ENCODE measurements around the gene HOXA3. TPM values are rescaled to one million over a fixed set of nuclear protein-coding genes. Genes with fewer than 3 reads are reported as not detected.

Gene HOXA3
- total RNA-seq, 4 donors from 2014 or later: 3.6 to 8.7 (median 6.6) TPM

DNA sequence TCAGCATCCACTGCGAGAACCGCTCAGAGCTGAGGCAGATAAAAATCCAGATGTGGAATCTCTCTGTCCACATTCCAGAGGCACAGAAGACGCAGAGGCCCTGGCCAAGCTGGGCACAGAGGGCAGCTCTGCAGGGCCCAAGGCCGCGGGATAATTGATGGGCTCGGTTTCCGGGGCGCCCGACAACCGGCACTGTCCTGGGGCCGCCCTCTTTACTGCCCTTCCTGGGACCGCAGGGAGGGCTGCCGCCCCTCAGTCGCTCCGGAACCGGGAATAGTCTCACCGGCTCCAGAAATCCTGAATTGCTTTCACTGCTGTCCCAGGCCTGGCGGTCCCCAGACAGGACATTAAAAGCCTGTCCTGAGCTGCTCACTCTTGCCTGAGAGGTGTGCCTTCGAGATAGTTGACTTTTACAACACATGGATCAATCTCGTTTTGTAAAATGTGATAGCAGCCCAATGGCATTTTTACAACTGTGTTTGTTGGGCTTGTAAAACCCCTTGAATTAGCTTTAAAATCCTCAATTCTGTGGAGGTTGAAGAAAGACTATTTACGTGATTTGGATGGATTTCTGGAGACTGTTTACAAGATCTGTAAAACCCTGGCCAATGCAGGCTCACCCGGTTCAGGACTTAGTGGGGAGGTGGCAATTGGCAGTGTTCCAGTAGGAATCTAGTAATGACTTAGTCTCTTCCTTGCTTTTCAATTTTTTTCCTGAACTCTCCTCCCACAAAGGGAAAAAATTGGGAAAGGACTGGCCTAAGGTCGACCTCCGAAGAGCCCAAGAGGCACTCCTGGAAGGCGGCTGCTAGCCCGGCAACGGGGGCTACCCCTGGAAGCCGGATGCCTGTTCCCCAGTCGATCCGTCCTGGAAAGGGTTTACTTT, 3.4 kb downstream of the HOXA3 start:
- Histone ChIP-seq H3K4me1 (peaks cover 22 to 62% (median 23%) of the 10 kb centered on the region in 3 donors), H3K27ac (peak overlapping the region in 2 of 4 donors; percentile 50 to 76), H3K9me3 (no peaks in the 10 kb centered on the region), H3K4me3 (peak overlapping the region in 1 of 4 donors; percentile 66), H3K27me3 (peaks cover 10 to 100% (median 32%) of the 10 kb centered on the region in 4 donors), H3K36me3 (no peaks in the 10 kb centered on the region)
- WGBS, 2 donors: 63 to 68% methylated on average over 15 to 29 of the region's 30 CpGs
- no peak for DNase-seq
- intact Hi-C loops (cut with DNase I): no loop called here
- TF ChIP-seq CTCF (IDR thresholded peaks at IDR 0.05) (no peak), POLR2A (IDR thresholded peaks at IDR 0.05) (no peak)

GRCh38 chr7:27148031-27148755, 4.2 kb downstream of the HOXA3 start:
- DNase-seq: no peak
- WGBS, 2 donors: 29 to 67% methylated on average over 10 to 12 of the region's 28 CpGs
- Histone ChIP-seq H3K27ac (peak overlapping the region; percentile 19 to 76 (median 42)), H3K4me1 (peaks cover 22 to 70% (median 23%) of the 10 kb centered on the region in 3 donors), H3K36me3 (no peaks in the 10 kb centered on the region), H3K9me3 (no peaks in the 10 kb centered on the region), H3K27me3 (peaks cover 10 to 100% (median 25%) of the 10 kb centered on the region in 4 donors), H3K4me3 (peak overlapping the region; percentile 35 to 66 (median 50))
- TF ChIP-seq CTCF (IDR thresholded peaks at IDR 0.05): no peak
- TF ChIP-seq POLR2A (IDR thresholded peaks at IDR 0.05): no peak
- intact Hi-C loops (cut with DNase I): no loop called here

DNA sequence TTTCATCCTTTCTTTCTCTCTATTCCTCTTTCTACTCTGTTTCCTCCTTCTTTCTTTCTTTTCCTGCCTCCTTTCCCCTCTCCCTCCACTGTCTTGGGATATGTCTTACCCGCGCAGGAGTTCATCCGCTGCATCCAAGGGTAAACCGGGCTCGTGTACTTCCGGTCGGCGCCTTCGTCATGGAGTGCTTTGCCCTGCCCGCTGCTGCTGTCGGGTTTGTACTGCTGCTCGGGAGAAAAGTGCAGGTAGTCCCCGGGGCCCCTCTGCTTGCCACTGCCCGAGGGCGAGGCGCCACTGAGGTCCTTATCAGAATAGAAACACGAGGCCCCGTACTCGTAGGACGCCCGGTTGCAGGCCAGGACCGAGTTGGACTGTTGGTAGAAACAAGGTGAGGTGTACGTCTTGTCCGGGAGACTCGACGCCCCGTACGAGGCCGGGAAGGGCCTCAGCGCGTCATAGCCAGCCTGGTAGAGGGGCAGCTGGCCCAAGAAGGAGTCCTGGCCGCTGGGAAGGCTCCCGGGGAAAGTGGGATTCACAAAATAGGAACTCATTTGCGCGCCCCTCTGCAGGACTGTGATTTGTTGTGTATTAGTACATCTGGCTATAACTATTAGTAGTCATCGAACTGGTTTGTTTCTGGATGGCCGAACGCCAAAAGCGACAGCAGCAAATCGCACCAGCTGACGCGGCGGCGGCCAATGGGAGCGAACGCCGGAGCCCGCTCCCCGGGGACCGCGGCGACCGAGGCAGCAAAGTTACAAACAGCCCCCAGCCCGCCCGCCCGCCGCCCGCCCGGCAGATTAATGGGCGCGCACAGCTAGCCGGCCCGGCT, 5.0 kb downstream of the HOXA3 start, which contains the start of gene HOXA6:
HOXA6 (minus strand) TSS at position 576 of the 832 bp plus-strand sequence; CDS start at position 551, 25 bp downstream.
- peaks cover 22 to 72% (median 23%) of the 10 kb centered on the region in 3 donors for H3K4me1 ChIP-seq
- H3K4me3 ChIP-seq: peak within 1 kb of the TSS; percentile 35 to 66 (median 50)
- H3K27me3 ChIP-seq: peaks cover 4 to 100% (median 18%) of the 10 kb centered on the region in 4 donors
- TF ChIP-seq CTCF (IDR thresholded peaks at IDR 0.05): no peak
- TF ChIP-seq POLR2A (IDR thresholded peaks at IDR 0.05): no peak
- intact Hi-C loops (cut with DNase I): no loop called here
- H3K36me3 ChIP-seq: no peaks in the 10 kb centered on the region
- 51 to 53% methylated on average over 18 to 20 of the region's 63 CpGs for WGBS, 2 donors
- peak within 1 kb of the TSS; percentile 19 to 76 (median 42) for H3K27ac ChIP-seq
- DNase-seq: no peak
- H3K9me3 ChIP-seq: no peaks in the 10 kb centered on the region

- Histone ChIP-seq H3K27ac (no peak overlapping the region), H3K4me3 (no peak overlapping the region), H3K4me1 (peaks cover 16 to 71% (median 20%) of the 10 kb centered on the region in 3 donors), H3K27me3 (peaks cover 0 to 100% (median 13%) of the 10 kb centered on the region in 4 donors), H3K36me3 (no peaks in the 10 kb centered on the region), H3K9me3 (no peaks in the 10 kb centered on the region)
- TF ChIP-seq POLR2A (IDR thresholded peaks at IDR 0.05) (no peak), CTCF (IDR thresholded peaks at IDR 0.05) (no peak)
- intact Hi-C loops (cut with DNase I): no loop called here
- DNase-seq: no peak
- 80 to 84% methylated on average over 5 of the region's 5 CpGs for WGBS, 2 donors
Measured at GRCh38 chr7:27146491-27147198, 5.7 kb downstream of the HOXA3 start.

Data from esophagus squamous epithelium (tissue), 5 donors.